ENCODE measurements around the gene POLG2.
"Not testable (repeated sequence)": the region's sequence is repeated elsewhere in the genome, so short reads cannot be mapped to it uniquely, and the experiment has no call there.

POLG2 gene

GRCh38 chr17:64441772-64442540, 54.9 kb downstream of the POLG2 start:
- DNase-seq (ENCODE audit: low read depth, low spot score), result no peak

GRCh38 chr17:64439956-64440355, 56.9 kb downstream of the POLG2 start:
- DNase-seq (ENCODE audit: low read depth, low spot score), result no peak

GRCh38 chr17:64439521-64439920, 57.3 kb downstream of the POLG2 start:
- DNase-seq (ENCODE audit: low read depth, low spot score), result not testable (repeated sequence)

- no peak for DNase-seq (ENCODE audit: low read depth, low spot score)
These were observed 58.8 kb downstream of the POLG2 start for GRCh38 chr17:64437944-64438525.

- no peak for DNase-seq (ENCODE audit: low read depth, low spot score)
These were observed 65.3 kb downstream of the POLG2 start for GRCh38 chr17:64431534-64431933.

GRCh38 chr17:64430036-64430435, 66.8 kb downstream of the POLG2 start:
- not testable (repeated sequence) for DNase-seq (ENCODE audit: low read depth, low spot score)

- no peak for DNase-seq (ENCODE audit: low read depth, low spot score)
These were observed 68.4 kb downstream of the POLG2 start for GRCh38 chr17:64428406-64428805.

Measured in activated CD4-positive, CD25-positive, alpha-beta regulatory T cell treated with anti-CD3 and anti-CD28 coated beads, Interleukin-2, amount 50 U/mL, for 16 hours (primary cell).